Neural cell (in vitro differentiated cells): ENCODE data around the gene TAGLN2.

Experiments used
- CTCF ChIP-seq: fragments of 450-650 bp; IDR thresholded peaks from 2 replicates; pipeline ENCODE4 v1.5.1; 2014; ENCODE audit warnings: antibody characterized with exemption, mild to moderate bottlenecking, moderate library complexity; ENCODE audit not compliant: poor library complexity, severe bottlenecking
- EP300 ChIP-seq: fragments of 450-650 bp; conservative IDR thresholded peaks from 2 replicates; pipeline ENCODE4 v1.6.1; 2014; ENCODE audit warnings: antibody characterized with exemption, mild to moderate bottlenecking, moderate library complexity; ENCODE audit not compliant: poor library complexity, severe bottlenecking
- EZH2 ChIP-seq: fragments of 200-600, 300-800 bp; shearing (Covaris generic), sonication (generic); IDR thresholded peaks from 2 replicates; pipeline ENCODE4 v1.6.1; 2014; ENCODE audit warnings: antibody characterized with exemption, low read length, borderline replicate concordance, mild to moderate bottlenecking; ENCODE audit not compliant: insufficient read depth, poor library complexity, severe bottlenecking
- MXI1 ChIP-seq: fragments of 450-650 bp; conservative IDR thresholded peaks from 2 replicates; pipeline ENCODE4 v1.6.1; 2014; ENCODE audit warnings: antibody characterized with exemption, mild to moderate bottlenecking; ENCODE audit not compliant: poor library complexity, severe bottlenecking
- POLR2AphosphoS5 ChIP-seq: IDR thresholded peaks from 2 replicates; pipeline ENCODE4 v1.6.1; 2012
- RAD21 ChIP-seq: fragments of 450-650 bp; conservative IDR thresholded peaks from 2 replicates; pipeline ENCODE4 v1.6.1; 2014; ENCODE audit warnings: antibody characterized with exemption, mild to moderate bottlenecking, moderate library complexity
- SMC3 ChIP-seq: fragments of 450-650 bp; conservative IDR thresholded peaks from 2 replicates; pipeline ENCODE4 v1.6.1; 2014; ENCODE audit warnings: antibody characterized with exemption, mild to moderate bottlenecking, moderate library complexity; ENCODE audit not compliant: poor library complexity
- TAF1 ChIP-seq: IDR thresholded peaks from 2 replicates; pipeline ENCODE4 v1.6.1; 2012; ENCODE audit warnings: low read depth
- TF ChIP-seq, protein P1 (sequence below): IDR thresholded peaks from 2 replicates; pipeline ENCODE4 v1.6.1; 2012; ENCODE audit warnings: borderline replicate concordance

DNA sequence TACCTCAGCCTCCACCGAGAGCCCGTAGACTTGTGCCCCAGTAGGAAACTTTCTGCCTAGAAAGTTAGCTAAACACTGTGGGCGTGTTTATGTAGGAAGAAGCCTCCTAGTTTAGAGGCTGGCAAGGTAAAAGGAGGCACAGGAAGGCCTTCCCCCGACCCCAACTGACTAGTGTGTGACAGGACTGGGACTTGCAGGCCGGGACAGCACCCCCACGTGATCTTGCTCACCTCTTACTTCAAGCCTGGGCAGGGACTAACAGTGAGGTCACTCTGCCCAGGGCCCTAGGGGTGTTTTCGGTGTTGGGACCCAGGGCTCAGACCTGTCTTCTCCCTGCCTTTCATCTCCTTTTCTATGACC is 392 bp upstream of the TAGLN2 start:
- TF ChIP-seq, protein P1, sequence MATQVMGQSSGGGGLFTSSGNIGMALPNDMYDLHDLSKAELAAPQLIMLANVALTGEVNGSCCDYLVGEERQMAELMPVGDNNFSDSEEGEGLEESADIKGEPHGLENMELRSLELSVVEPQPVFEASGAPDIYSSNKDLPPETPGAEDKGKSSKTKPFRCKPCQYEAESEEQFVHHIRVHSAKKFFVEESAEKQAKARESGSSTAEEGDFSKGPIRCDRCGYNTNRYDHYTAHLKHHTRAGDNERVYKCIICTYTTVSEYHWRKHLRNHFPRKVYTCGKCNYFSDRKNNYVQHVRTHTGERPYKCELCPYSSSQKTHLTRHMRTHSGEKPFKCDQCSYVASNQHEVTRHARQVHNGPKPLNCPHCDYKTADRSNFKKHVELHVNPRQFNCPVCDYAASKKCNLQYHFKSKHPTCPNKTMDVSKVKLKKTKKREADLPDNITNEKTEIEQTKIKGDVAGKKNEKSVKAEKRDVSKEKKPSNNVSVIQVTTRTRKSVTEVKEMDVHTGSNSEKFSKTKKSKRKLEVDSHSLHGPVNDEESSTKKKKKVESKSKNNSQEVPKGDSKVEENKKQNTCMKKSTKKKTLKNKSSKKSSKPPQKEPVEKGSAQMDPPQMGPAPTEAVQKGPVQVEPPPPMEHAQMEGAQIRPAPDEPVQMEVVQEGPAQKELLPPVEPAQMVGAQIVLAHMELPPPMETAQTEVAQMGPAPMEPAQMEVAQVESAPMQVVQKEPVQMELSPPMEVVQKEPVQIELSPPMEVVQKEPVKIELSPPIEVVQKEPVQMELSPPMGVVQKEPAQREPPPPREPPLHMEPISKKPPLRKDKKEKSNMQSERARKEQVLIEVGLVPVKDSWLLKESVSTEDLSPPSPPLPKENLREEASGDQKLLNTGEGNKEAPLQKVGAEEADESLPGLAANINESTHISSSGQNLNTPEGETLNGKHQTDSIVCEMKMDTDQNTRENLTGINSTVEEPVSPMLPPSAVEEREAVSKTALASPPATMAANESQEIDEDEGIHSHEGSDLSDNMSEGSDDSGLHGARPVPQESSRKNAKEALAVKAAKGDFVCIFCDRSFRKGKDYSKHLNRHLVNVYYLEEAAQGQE: no peak
- TF ChIP-seq CTCF (no peak), RAD21 (no peak), EZH2 (no peak), POLR2AphosphoS5 (no peak), SMC3 (no peak), TAF1 (no peak), MXI1 (no peak), EP300 (no peak)
